Subcutaneous abdominal adipose tissue (tissue), 5 donors: ENCODE results near the gene TFAM.

Experiments
- H3K27ac ChIP-seq: one replicate; pipeline ENCODE4 v1.7.0; 2013; ENCODE audit warnings: low read depth, mild to moderate bottlenecking, inconsistent platforms, low read length, moderate library complexity
- H3K27me3 ChIP-seq, 5 donors: one replicate each; pipeline ENCODE4 v1.7.0; 2013; ENCODE audit warnings: low read length in 5 of 5, inconsistent platforms in 1 of 5; ENCODE audit not compliant: control insufficient read depth in 5 of 5, insufficient read depth in 4 of 5
- H3K36me3 ChIP-seq, 5 donors: one replicate each; pipeline ENCODE4 v1.7.0; 2013; ENCODE audit warnings: low read length in 5 of 5; ENCODE audit not compliant: control insufficient read depth in 5 of 5, insufficient read depth in 5 of 5
- H3K4me1 ChIP-seq, 5 donors: one replicate each; pipeline ENCODE4 v1.7.0; 2013; ENCODE audit warnings: low read length in 5 of 5, mild to moderate bottlenecking in 3 of 5, moderate library complexity in 1 of 5; ENCODE audit not compliant: control insufficient read depth in 5 of 5, insufficient read depth in 5 of 5
- H3K4me3 ChIP-seq, 5 donors: one replicate each; pipeline ENCODE4 v1.7.0; 2013; ENCODE audit warnings: low read length in 5 of 5, low read depth in 1 of 5
- H3K9ac ChIP-seq, 5 donors: one replicate each; pipeline ENCODE4 v1.7.0; 2013; ENCODE audit warnings: low read length in 5 of 5, mild to moderate bottlenecking in 4 of 5, moderate library complexity in 3 of 5
- H3K9me3 ChIP-seq, 5 donors: one replicate each; pipeline ENCODE4 v1.7.0; 2013; ENCODE audit warnings: low read length in 5 of 5; ENCODE audit not compliant: control insufficient read depth in 5 of 5
- donor health status: healthy.
- donor health status: healthy.
- donor health status: healthy.
- donor health status: healthy.
- donor health status: healthy.

The TFAM gene

DNA sequence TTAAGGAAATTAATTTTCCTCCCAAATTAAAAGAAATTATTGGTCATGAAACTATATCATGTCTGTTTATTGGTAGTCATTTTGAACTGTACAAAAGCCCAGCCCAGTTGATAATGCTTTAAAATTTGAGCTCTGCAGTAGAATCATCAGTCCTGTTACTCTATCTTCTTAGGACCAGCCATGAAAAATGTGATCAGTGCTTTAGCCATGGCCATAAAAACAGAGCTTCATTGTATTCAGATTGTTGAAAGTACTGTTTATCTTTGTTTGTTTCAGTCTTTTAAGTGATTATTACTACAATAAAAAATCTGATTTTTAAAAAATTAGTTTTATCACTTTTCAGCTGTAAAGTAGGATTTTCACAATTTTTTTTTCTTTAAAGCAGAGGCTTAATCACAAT, 13.7 kb upstream of the TFAM start:
- no peaks in the 10 kb centered on the region for H3K4me1 ChIP-seq
- peaks cover 0 to 5% (median 0%) of the 10 kb centered on the region in 5 donors for H3K36me3 ChIP-seq
- no peaks in the 10 kb centered on the region for H3K27me3 ChIP-seq
- no peak overlapping the region for H3K27ac ChIP-seq
- H3K4me3 ChIP-seq = no peak overlapping the region
- no peaks in the 10 kb centered on the region for H3K9me3 ChIP-seq
- no peak overlapping the region for H3K9ac ChIP-seq

DNA sequence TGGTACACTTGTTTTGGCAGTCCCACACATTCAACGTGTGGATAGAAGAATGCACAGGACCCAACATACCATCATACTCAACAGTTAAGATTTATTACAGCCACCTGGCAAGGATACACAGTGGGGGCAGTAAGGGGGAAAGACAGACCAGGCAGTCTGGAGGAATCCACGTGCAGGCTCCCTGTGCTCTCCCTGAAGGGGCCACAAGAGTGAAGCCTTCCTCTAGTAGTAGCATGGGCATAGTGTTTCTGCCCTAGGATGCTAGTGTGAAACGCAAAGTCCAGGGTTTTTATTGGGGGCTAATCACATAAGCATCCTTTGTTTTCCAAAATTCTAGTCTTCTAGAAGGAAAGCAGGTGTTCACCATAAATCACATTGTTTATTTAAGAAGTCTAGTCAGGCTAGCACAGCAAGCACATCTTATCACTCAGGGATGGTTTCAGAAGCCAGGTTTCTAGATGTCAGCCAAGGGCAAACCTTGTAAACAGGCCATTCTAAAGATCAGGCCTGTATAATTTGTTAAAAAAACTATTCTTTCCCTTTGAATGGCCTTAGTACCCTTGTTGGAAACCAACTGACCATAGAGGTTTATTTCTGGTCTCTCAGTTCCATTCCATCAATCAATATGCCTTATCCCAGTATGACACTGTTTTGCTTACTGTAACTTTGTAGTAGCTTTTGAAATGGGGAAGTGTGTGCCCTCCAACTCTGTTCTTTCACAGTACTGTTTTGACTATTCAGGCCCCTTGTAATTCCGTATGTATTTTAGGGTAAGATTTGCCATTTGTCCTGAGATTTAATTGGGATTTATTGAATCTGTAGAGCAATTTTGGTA, 12.4 kb upstream of the TFAM start:
- H3K9ac ChIP-seq = no peak overlapping the region
- H3K4me3 ChIP-seq = no peak overlapping the region
- no peaks in the 10 kb centered on the region for H3K4me1 ChIP-seq
- H3K9me3 ChIP-seq = no peaks in the 10 kb centered on the region
- H3K27me3 ChIP-seq = no peaks in the 10 kb centered on the region
- no peak overlapping the region for H3K27ac ChIP-seq
- H3K36me3 ChIP-seq = peaks cover 0 to 5% (median 0%) of the 10 kb centered on the region in 5 donors

DNA sequence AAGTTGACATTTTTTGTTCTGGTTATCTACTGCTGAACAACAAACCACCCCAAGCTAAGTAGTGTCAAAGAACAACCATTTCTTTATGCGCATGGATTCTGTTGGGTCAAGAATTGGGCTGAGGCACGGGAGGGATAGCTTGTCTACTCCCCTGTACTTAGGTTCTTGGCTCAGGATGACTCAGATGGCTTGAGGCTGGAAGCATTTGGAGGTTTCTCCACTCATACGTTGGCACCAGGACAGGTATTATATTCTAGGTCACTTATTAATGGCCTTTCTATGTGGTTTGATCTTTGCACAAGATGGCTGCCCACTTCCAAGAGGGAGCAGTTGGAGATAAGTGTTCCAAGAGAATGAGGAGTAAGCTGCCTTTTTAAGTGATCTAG, 11.8 kb upstream of the TFAM start:
- Histone ChIP-seq H3K27ac (no peak overlapping the region), H3K4me3 (no peak overlapping the region), H3K9me3 (no peaks in the 10 kb centered on the region), H3K9ac (no peak overlapping the region), H3K4me1 (no peaks in the 10 kb centered on the region), H3K36me3 (peaks cover 0 to 5% (median 0%) of the 10 kb centered on the region in 5 donors), H3K27me3 (no peaks in the 10 kb centered on the region)

DNA sequence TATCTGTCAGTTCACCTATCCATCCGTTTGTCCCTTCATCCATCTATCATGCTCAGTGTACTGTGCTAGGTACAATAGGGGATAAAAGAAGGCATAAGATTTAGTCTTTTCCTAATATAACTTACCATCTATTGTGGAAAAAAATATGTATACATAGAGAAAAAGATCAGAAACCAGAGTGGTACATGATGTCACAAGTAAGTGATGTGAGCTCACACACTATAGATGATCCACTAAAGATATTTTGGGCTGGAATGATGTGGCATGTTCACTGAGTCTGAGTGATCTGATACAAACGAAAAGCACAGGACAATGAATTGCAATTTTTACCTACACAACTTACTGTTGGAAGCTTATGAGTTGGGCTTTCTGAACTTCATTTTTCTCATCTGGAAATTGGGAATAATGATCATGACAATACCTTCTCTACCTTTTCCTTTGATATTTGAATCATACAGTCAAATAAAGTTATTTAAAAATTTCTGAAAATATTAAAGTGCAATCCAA, 2.7 kb upstream of the TFAM start:
- Histone ChIP-seq H3K9me3 (no peaks in the 10 kb centered on the region), H3K27me3 (no peaks in the 10 kb centered on the region), H3K27ac (no peak overlapping the region), H3K4me3 (no peak overlapping the region), H3K9ac (no peak overlapping the region), H3K4me1 (peaks cover 0 to 26% (median 25%) of the 10 kb centered on the region in 5 donors), H3K36me3 (peaks cover 0 to 4% (median 0%) of the 10 kb centered on the region in 5 donors)

DNA sequence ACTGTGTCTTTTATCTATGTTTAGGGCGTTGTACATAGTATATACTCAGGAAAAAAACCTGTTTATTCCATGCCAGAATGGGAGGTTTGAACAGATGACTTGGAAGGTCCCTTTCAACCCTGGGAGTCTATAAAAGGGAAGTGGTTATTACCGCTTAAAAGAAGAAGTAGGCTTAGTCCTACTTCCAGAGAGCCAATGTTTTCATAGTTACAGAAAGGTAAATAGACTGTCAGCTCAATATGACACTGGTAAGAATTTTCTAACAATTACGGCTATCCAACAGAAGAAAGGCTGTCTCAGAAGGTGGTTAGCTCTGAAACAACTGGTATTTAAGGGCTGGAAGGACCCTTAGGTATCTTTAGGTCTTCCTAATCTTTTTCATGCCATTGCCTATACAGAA, 1.1 kb upstream of the TFAM start:
- Histone ChIP-seq H3K4me3 (peak overlapping the region; percentile 83 to 96 (median 94)), H3K4me1 (peaks cover 0 to 26% (median 25%) of the 10 kb centered on the region in 5 donors), H3K27ac (peak overlapping the region; percentile 81), H3K36me3 (peaks cover 9 to 14% (median 11%) of the 10 kb centered on the region in 5 donors), H3K27me3 (no peaks in the 10 kb centered on the region), H3K9ac (peak overlapping the region; percentile 3 to 98 (median 83)), H3K9me3 (no peaks in the 10 kb centered on the region)

DNA sequence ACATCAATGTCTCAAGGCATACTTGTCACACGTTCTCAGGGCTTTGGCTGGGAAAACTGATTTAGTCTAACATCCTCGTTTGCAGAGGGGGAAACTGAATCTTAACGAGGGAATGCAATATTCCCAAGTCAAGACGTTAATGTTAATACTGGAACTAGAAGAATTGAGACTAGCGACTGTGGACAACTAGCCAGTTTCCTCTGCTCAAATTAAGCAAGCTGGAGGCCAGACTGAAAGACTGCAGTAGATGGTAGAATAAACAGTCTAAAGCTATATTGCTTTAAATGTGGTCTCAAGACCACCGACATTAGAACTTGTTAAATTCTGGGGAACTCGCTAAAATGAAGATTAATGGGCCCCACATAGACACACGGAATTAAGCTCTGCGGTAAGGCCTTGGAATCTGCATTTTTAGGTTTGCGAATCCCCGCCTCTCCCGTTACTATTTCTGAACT, 639 bp upstream of the TFAM start:
- H3K27ac ChIP-seq = peak overlapping the region; percentile 81
- no peaks in the 10 kb centered on the region for H3K9me3 ChIP-seq
- peak overlapping the region; percentile 83 to 96 (median 94) for H3K4me3 ChIP-seq
- H3K36me3 ChIP-seq = peaks cover 13 to 19% (median 16%) of the 10 kb centered on the region in 5 donors
- no peaks in the 10 kb centered on the region for H3K27me3 ChIP-seq
- peaks cover 0 to 26% (median 25%) of the 10 kb centered on the region in 5 donors for H3K4me1 ChIP-seq
- peak overlapping the region; percentile 3 to 98 (median 83) for H3K9ac ChIP-seq

DNA sequence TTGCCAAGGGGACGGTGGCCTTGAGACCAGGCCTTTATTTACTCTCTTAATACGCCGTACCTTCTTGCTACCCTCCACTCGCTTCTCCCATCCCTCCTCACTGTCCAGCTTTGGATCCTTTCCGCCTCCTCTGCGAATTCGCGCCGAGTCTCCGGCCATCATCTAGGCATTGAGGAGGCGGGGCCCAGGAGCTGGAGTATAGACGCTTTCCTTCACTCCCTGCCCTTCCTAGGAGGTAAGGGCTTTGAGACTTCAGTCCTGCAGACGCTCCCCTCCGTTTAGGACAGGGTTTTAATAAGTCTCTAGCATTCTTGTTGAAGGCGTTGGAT, 538 bp downstream of the TFAM start:
- peak overlapping the region; percentile 86 to 96 (median 95) for H3K4me3 ChIP-seq
- H3K36me3 ChIP-seq = peaks cover 20 to 30% (median 24%) of the 10 kb centered on the region in 5 donors
- H3K27me3 ChIP-seq = no peaks in the 10 kb centered on the region
- H3K9me3 ChIP-seq = no peaks in the 10 kb centered on the region
- H3K27ac ChIP-seq = peak overlapping the region; percentile 81
- H3K4me1 ChIP-seq = peaks cover 0 to 26% (median 25%) of the 10 kb centered on the region in 5 donors
- H3K9ac ChIP-seq = peak overlapping the region; percentile 78 to 98 (median 92)

DNA sequence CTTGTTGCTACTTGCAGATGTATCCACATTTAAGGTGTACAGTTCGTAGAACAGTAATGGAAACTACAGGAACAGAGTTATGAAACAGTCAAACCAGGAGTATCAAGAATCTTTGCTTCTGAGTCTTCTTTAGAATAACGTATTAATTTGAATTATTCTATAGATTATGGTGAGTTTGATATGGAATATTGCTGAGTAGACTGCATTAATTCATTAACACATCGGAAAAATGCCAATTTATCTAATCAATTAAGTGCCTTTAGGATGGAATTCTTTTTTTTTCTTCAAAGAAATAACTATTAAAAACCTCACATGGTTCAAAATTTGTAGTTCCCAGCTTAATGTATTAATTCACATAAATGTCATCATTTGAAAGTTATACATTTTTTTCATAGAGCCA, 3.8 kb downstream of the TFAM start:
- Histone ChIP-seq H3K36me3 (peaks cover 26 to 48% (median 38%) of the 10 kb centered on the region in 5 donors), H3K27me3 (no peaks in the 10 kb centered on the region), H3K27ac (no peak overlapping the region), H3K4me1 (peaks cover 0 to 26% (median 25%) of the 10 kb centered on the region in 5 donors), H3K9me3 (no peaks in the 10 kb centered on the region), H3K9ac (no peak overlapping the region), H3K4me3 (no peak overlapping the region)

DNA sequence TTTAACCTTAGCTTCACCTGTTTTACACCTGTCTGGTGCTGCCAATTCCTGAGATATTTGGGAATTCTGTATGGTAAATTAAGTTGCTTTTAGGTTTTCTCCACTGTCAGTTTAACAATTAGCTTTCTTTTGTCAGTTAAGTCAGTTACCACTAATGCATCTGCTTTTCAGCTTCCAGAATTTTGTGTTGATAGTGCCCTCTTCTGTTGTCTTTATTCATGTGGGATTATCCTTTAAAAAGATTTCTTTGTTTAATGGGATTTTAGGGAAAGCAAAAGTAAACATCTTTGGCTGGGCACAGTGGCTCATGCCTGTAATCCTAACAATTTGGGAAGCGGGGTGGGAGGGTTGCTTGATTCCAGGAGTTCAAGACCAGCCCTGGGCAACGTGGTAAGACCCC, 8.1 kb downstream of the TFAM start:
- H3K4me1 ChIP-seq = no peaks in the 10 kb centered on the region
- H3K4me3 ChIP-seq = no peak overlapping the region
- H3K9ac ChIP-seq = no peak overlapping the region
- H3K9me3 ChIP-seq = no peaks in the 10 kb centered on the region
- peaks cover 53 to 77% (median 60%) of the 10 kb centered on the region in 5 donors for H3K36me3 ChIP-seq
- H3K27me3 ChIP-seq = no peaks in the 10 kb centered on the region
- H3K27ac ChIP-seq = no peak overlapping the region

DNA sequence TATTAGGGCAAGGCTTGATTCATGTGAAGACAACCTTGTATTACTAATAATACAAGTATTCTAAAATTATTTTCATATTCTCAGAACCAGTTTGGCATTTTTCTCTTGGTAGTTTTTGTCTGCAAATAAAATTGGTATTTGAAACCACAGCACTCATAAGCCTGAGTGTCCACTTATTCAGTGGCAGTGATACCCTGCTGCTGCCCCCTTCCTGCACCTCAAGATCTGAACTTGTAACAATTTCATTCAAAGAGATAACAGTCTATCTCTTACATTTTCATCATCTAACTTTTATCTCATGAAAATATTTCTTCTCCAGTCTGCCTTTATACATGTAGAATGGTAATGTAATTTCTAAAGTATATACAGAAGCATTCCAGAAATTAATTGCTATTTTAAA, 9.3 kb downstream of the TFAM start:
- no peaks in the 10 kb centered on the region for H3K9me3 ChIP-seq
- no peak overlapping the region for H3K27ac ChIP-seq
- no peaks in the 10 kb centered on the region for H3K4me1 ChIP-seq
- H3K36me3 ChIP-seq = peaks cover 43 to 67% (median 52%) of the 10 kb centered on the region in 5 donors
- H3K27me3 ChIP-seq = no peaks in the 10 kb centered on the region
- no peak overlapping the region for H3K4me3 ChIP-seq
- no peak overlapping the region for H3K9ac ChIP-seq
